Measurements from ENCODE around the gene MGAM2. TPM values are rescaled to one million over a fixed set of nuclear protein-coding genes. Genes with fewer than 3 reads are reported as not detected.

The MGAM2 gene
- polyA plus RNA-seq, 1 donor = 0.04 TPM

Other genes starting within 250 kb of the MGAM2 start
- gene OR9A4, start 195.3 kb upstream of the MGAM2 start, polyA plus RNA-seq (ENCODE audit: insufficient read length) = not detected
- 0.28 TPM for gene CLEC5A, start 164.7 kb upstream of the MGAM2 start, polyA plus RNA-seq (ENCODE audit: insufficient read length)
- gene TAS2R38, start 137.9 kb upstream of the MGAM2 start, polyA plus RNA-seq (ENCODE audit: insufficient read length) = 0.23 TPM
- 0.23 TPM for gene MGAM, start 115.8 kb upstream of the MGAM2 start, polyA plus RNA-seq (ENCODE audit: insufficient read length)
- not detected for gene PRSS58, start 146.3 kb downstream of the MGAM2 start, polyA plus RNA-seq (ENCODE audit: insufficient read length)